ENCODE results near the gene KLHL3. TPM values are rescaled to one million over a fixed set of nuclear protein-coding genes. Genes with fewer than 3 reads are reported as not detected.
"Not testable (repeated sequence)": the region's sequence is repeated elsewhere in the genome, so short reads cannot be mapped to it uniquely, and the experiment has no call there.

KLHL3 gene
- 2.1 and 2.2 TPM in 2 replicates for polyA plus RNA-seq (2011; rRNA removed)
- 8.8 and 12.6 TPM in 2 replicates for polyA minus RNA-seq (2011; rRNA and poly(A)+ RNA removed)

GRCh38 chr5:137735555-137736284 lies at the start of gene KLHL3:
Gene KLHL3 (minus strand): TSS chr5:137736089. CDS start chr5:137735646, 443 bp downstream.
- Histone ChIP-seq H3K27me3 (ENCODE audit: control insufficient read depth, insufficient read depth, low read length) (no peaks in the 10 kb centered on the region), H3K4me3 (ENCODE audit: low read depth, low read length) (peak within 1 kb of the TSS; percentile 66), H3K27ac (ENCODE audit: low read depth, low read length) (peak within 1 kb of the TSS; percentile 63), H3K9me3 (ENCODE audit: control insufficient read depth, insufficient read depth, low read length) (peaks cover 4% of the 10 kb centered on the region)
- DNase-seq (ENCODE audit: low read depth, low spot score), result no peak
- TF ChIP-seq, protein P1, sequence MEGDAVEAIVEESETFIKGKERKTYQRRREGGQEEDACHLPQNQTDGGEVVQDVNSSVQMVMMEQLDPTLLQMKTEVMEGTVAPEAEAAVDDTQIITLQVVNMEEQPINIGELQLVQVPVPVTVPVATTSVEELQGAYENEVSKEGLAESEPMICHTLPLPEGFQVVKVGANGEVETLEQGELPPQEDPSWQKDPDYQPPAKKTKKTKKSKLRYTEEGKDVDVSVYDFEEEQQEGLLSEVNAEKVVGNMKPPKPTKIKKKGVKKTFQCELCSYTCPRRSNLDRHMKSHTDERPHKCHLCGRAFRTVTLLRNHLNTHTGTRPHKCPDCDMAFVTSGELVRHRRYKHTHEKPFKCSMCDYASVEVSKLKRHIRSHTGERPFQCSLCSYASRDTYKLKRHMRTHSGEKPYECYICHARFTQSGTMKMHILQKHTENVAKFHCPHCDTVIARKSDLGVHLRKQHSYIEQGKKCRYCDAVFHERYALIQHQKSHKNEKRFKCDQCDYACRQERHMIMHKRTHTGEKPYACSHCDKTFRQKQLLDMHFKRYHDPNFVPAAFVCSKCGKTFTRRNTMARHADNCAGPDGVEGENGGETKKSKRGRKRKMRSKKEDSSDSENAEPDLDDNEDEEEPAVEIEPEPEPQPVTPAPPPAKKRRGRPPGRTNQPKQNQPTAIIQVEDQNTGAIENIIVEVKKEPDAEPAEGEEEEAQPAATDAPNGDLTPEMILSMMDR (IDR thresholded peaks at IDR 0.05; ENCODE audit: low read depth, low read length), result peak; percentile 24; the same call in 1 of the 2 replicates
- CTCF ChIA-PET, result interaction anchor here (0.6 to 18.3 kb wide), 8 partner anchors 10 to 113 kb away, joined by 3 to 454 read pairs (median 5); no protein-coding TSS in a partner anchor
- POLR2A ChIA-PET, result interaction anchor here (1.2 kb wide), 1 partner anchor 75 kb away, joined by 6 read pairs; no protein-coding TSS in a partner anchor

DNA sequence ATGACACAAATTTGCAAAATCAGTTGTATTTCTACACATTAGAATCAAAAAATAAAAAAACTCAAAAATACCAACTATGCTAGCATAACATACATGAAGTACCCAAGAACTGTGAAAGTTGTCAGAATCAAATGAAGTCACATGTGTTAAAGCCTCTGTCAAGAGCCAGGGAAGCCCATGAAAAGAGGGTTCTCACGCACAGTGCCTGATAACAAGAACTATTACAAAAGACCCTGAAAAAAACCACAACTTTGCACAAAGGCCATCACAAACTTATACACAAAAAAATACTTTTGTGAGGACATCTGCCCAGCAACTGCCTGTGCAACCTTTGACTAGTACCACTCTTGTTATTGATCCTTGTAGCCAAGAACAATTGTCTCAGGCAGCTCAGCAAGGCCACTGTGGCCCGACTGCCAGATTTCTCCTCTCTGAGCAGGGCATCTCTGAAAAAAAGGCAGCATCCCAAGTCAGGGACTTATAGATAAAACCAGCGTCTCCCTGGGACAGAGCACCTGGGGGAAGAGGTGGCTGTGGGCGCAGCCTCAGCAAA lies 47.2 kb upstream of the KLHL3 start:
- H3K4me3 ChIP-seq (ENCODE audit: low read depth, low read length), result no peak overlapping the region

DNA sequence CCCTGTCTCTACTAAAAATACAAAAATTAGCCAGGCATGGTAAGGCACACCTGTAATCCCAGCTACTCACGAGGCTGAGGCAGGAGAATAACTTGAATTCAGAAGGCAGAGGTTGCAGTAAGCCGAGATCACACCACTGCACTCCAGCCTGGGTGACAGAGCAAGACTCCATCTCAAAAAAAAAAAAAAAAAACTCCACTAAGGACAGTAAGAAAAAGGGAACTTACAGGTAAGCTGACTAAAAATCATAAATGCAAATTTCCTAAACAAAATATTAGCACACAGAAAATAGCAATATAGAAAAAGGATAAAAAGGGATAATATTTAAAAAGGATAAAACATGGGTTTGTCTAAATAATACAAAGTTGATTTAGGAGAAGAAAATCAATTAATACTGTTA lies 46.2 kb upstream of the KLHL3 start:
- no peak for DNase-seq (ENCODE audit: low read depth, low spot score)
- TF ChIP-seq, protein P1 (IDR thresholded peaks at IDR 0.05; ENCODE audit: low read depth, low read length), result no peak
- no peaks in the 10 kb centered on the region for H3K9me3 ChIP-seq (ENCODE audit: control insufficient read depth, insufficient read depth, low read length)
- ChIA-PET POLR2A (no interaction called here), CTCF (interaction anchor here (0.6 to 0.8 kb wide), 2 partner anchors 351 kb away, joined by 3 to 4 read pairs; no protein-coding TSS in a partner anchor)
- H3K27me3 ChIP-seq (ENCODE audit: control insufficient read depth, insufficient read depth, low read length), result peaks cover 5% of the 10 kb centered on the region
- no peak overlapping the region for H3K27ac ChIP-seq (ENCODE audit: low read depth, low read length)
- H3K4me3 ChIP-seq (ENCODE audit: low read depth, low read length), result no peak overlapping the region

More for the DNA sequence above, 47.2 kb upstream of the KLHL3 start:
- POLR2A ChIA-PET, result no interaction called here
- CTCF ChIA-PET, result no interaction called here
- Histone ChIP-seq H3K9me3 (ENCODE audit: control insufficient read depth, insufficient read depth, low read length) (no peaks in the 10 kb centered on the region), H3K27ac (ENCODE audit: low read depth, low read length) (no peak overlapping the region), H3K27me3 (ENCODE audit: control insufficient read depth, insufficient read depth, low read length) (peaks cover 5% of the 10 kb centered on the region)
- DNase-seq (ENCODE audit: low read depth, low spot score), result no peak
- TF ChIP-seq, protein P1 (IDR thresholded peaks at IDR 0.05; ENCODE audit: low read depth, low read length), result no peak

DNA sequence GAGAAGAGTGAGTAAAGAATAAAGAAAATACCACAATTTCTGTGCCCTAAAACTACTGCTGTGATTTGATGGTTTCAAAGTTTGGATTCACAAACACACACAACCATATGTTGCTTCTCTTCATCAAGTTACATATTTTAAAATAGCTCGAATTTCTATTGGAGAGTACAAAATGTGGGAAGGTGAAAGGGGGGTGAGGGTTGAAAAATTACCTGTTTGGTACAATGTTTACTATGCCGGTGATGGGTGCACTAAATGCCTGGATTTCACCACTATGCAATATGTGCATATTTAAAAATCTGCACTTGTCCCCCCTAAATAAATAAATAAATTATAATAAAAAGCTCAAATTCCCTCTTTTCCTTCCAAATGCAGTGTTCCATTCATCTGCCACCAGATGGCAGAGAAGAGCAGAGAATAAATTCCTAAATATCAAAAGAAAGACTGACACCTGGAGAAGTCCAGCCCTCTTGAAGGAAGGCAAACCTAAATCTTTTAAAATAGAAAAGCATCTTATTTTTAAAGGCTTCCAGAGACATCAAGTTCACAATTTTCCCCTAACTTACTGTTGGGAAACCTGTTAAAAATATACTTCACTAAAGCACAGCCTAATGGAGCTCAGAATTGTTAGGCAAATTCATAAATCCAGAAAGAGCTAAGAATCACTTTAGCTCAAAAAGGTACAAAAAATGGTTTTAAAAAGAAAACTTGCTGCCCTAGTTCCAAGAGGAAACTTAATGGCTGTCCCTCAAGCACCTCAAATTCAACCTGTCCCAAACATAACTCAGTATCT lies 43.1 kb upstream of the KLHL3 start:
- Histone ChIP-seq H3K27me3 (ENCODE audit: control insufficient read depth, insufficient read depth, low read length) (peaks cover 7% of the 10 kb centered on the region), H3K27ac (ENCODE audit: low read depth, low read length) (no peak overlapping the region), H3K9me3 (ENCODE audit: control insufficient read depth, insufficient read depth, low read length) (no peaks in the 10 kb centered on the region), H3K4me3 (ENCODE audit: low read depth, low read length) (no peak overlapping the region)
- ChIA-PET CTCF (interaction anchor here (0.6 to 2.8 kb wide), 90 partner anchors 9 to 845 kb away, joined by 3 to 39 read pairs (median 5); partner anchors contain the start of genes MYOT and PKD2L2), POLR2A (interaction anchor here (0.5 kb wide), 1 partner anchor 241 kb away, joined by 3 read pairs; no protein-coding TSS in a partner anchor)
- DNase-seq (ENCODE audit: low read depth, low spot score), result no peak
- TF ChIP-seq, protein P1 (IDR thresholded peaks at IDR 0.05; ENCODE audit: low read depth, low read length), result peak; percentile 81

DNA sequence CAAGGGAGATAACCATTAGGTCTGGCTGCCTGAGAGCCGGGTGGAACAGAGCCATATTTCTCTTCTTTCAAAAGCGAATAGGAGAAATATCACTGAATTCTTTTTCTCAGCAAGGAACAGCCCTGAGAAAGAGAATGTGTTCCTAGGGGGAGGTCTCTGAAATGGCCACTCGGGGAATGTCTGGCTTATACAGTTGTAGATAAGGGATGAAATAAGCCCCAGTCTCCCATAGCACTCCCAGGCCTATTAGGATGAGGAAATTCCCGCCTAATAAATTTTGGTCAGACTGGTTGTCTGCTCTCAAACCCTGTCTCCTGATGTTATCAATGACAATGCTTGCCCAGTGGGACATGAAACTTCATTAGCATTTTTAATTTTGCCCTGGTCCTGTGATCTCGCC lies 32.0 kb upstream of the KLHL3 start:
- H3K4me3 ChIP-seq (ENCODE audit: low read depth, low read length); DNase-seq (ENCODE audit: low read depth, low spot score); H3K27me3 ChIP-seq (ENCODE audit: control insufficient read depth, insufficient read depth, low read length); POLR2A ChIA-PET; H3K27ac ChIP-seq (ENCODE audit: low read depth, low read length); H3K9me3 ChIP-seq (ENCODE audit: control insufficient read depth, insufficient read depth, low read length): not testable (repeated sequence)
- CTCF ChIA-PET, result interaction anchor here (0.5 kb wide), 1 partner anchor 179 kb away, joined by 3 read pairs; no protein-coding TSS in a partner anchor
